Small intestine (tissue), 7 donors: ENCODE data around the gene A2M. TPM values are rescaled to one million over a fixed set of nuclear protein-coding genes. Genes with fewer than 3 reads are reported as not detected.
A peak's percentile ranks its signal among the peaks of the same experiment; 100 is the strongest.

ENCODE experiments used
- DNase-seq, 2 donors: peaks; one replicate each; pipeline versions ENCODE4 v3.0.0 to v3.0.0-alpha.2; 2013
- FAIRE-seq: peaks from 2 replicates; lab custom pipeline; 2012; peaks lifted over from hg19 to GRCh38; lab: Jason Lieb, UNC
- H3K27ac ChIP-seq, 3 donors: one replicate each; pipeline ENCODE4 v1.5.1; 2013; ENCODE audit warnings: low read length in 2 of 3, mild to moderate bottlenecking in 2 of 3, control low read depth in 1 of 3, inconsistent platforms in 1 of 3, low read depth in 1 of 3, moderate library complexity in 1 of 3
- H3K27me3 ChIP-seq, 3 donors: one replicate each; pipeline ENCODE4 v1.6.1; 2013; ENCODE audit warnings: low read length in 3 of 3, inconsistent platforms in 1 of 3; ENCODE audit not compliant: control insufficient read depth in 3 of 3, insufficient read depth in 3 of 3
- H3K36me3 ChIP-seq, 3 donors: one replicate each; pipeline ENCODE4 v1.6.1; 2013; ENCODE audit warnings: low read length in 3 of 3, inconsistent platforms in 1 of 3, low read depth in 1 of 3, mild to moderate bottlenecking in 1 of 3, moderate library complexity in 1 of 3; ENCODE audit not compliant: control insufficient read depth in 3 of 3, insufficient read depth in 2 of 3
- H3K4me1 ChIP-seq, 3 donors: one replicate each; pipeline ENCODE4 v1.6.1; 2013; ENCODE audit warnings: low read length in 2 of 3, inconsistent platforms in 1 of 3, low read depth in 1 of 3, mild to moderate bottlenecking in 1 of 3, moderate library complexity in 1 of 3; ENCODE audit not compliant: control insufficient read depth in 3 of 3, insufficient read depth in 2 of 3
- H3K4me3 ChIP-seq, 3 donors: one replicate each; pipeline ENCODE4 v1.5.1; 2013; ENCODE audit warnings: low read length in 3 of 3, control low read depth in 1 of 3, inconsistent platforms in 1 of 3, low read depth in 1 of 3, mild to moderate bottlenecking in 1 of 3, moderate library complexity in 1 of 3
- H3K9me3 ChIP-seq, 2 donors: one replicate each; pipeline ENCODE4 v1.6.1; 2013; ENCODE audit warnings: low read depth in 1 of 2, low read length in 1 of 2; ENCODE audit not compliant: control insufficient read depth in 2 of 2, insufficient read depth in 1 of 2
- WGBS, 3 donors: extraction: QIAGEN DNeasy Blood & Tissue Kit; methylation state at CpG; one replicate each; pipeline ENCODE4 v1.1.7; 2013; 5-methylcytosine and 5-hydroxymethylcytosine counted together
- polyA plus RNA-seq, 4 donors: library from polyadenylated mRNA; stranded (reverse) in 3 of 4; unstranded in 1 of 4; fragments of 200-250 nt in 3 of 4; fragments of 120-200 nt in 1 of 4; gene quantifications; one replicate each; pipeline versions ENCODE4 v1.2.1 to v1.2.3, GENCODE V29; 2013
- donor health status: healthy with polysubstance abuse.
- donor health status: control.
- donor health status: control.
- donor health status: Bipolar disorder and iron deficiency.
- donor health status: healthy.

Gene A2M
- polyA plus RNA-seq, 4 donors: 4.7 to 93.5 (median 42.1) TPM

GRCh38 chr12:9107542-9107873 is 8.2 kb downstream of the A2M start:
- no peak for DNase-seq
- Histone ChIP-seq H3K27ac (no peak overlapping the region), H3K9me3 (no peaks in the 10 kb centered on the region), H3K36me3 (peaks cover 0 to 3% (median 0%) of the 10 kb centered on the region in 3 donors), H3K4me1 (no peaks in the 10 kb centered on the region), H3K27me3 (no peaks in the 10 kb centered on the region), H3K4me3 (no peak overlapping the region)
- no peak for FAIRE-seq
- 84 to 99% (median 92%) methylated on average over 3 of the region's 3 CpGs for WGBS, 3 donors

- H3K4me3 ChIP-seq: no peak overlapping the region
- no peak for FAIRE-seq
- 87 to 92% (median 89%) methylated on average over 11 of the region's 11 CpGs for WGBS, 3 donors
- no peaks in the 10 kb centered on the region for H3K4me1 ChIP-seq
- DNase-seq: no peak
- peaks cover 0 to 3% (median 2%) of the 10 kb centered on the region in 3 donors for H3K36me3 ChIP-seq
- no peaks in the 10 kb centered on the region for H3K9me3 ChIP-seq
- H3K27me3 ChIP-seq: no peaks in the 10 kb centered on the region
- peak overlapping the region in 1 of 3 donors; percentile 38 for H3K27ac ChIP-seq
These were observed 8.8 kb downstream of the A2M start for GRCh38 chr12:9106610-9107541.

GRCh38 chr12:9106067-9106466 is 9.7 kb downstream of the A2M start:
- 70 to 84% (median 81%) methylated on average over 1 of the region's 1 CpG for WGBS, 3 donors
- H3K27me3 ChIP-seq: no peaks in the 10 kb centered on the region
- no peak for FAIRE-seq

GRCh38 chr12:9104767-9105423 is 10.8 kb downstream of the A2M start:
- H3K4me3 ChIP-seq: no peak overlapping the region
- peaks cover 0 to 3% (median 2%) of the 10 kb centered on the region in 3 donors for H3K36me3 ChIP-seq
- H3K4me1 ChIP-seq: no peaks in the 10 kb centered on the region
- DNase-seq (no peak), FAIRE-seq (no peak)
- H3K27ac ChIP-seq: no peak overlapping the region
- no peaks in the 10 kb centered on the region for H3K9me3 ChIP-seq
- H3K27me3 ChIP-seq: no peaks in the 10 kb centered on the region

More at GRCh38 chr12:9106067-9106466, 9.7 kb downstream of the A2M start:
- no peak for DNase-seq
- H3K9me3 ChIP-seq: no peaks in the 10 kb centered on the region
- H3K36me3 ChIP-seq: peaks cover 0 to 3% (median 2%) of the 10 kb centered on the region in 3 donors
- no peak overlapping the region for H3K4me3 ChIP-seq
- H3K4me1 ChIP-seq: no peaks in the 10 kb centered on the region
- H3K27ac ChIP-seq: no peak overlapping the region

- Histone ChIP-seq H3K27me3 (no peaks in the 10 kb centered on the region), H3K4me1 (no peaks in the 10 kb centered on the region), H3K27ac (no peak overlapping the region), H3K9me3 (no peaks in the 10 kb centered on the region), H3K36me3 (peaks cover 0 to 2% (median 0%) of the 10 kb centered on the region in 3 donors), H3K4me3 (no peak overlapping the region)
- WGBS, 3 donors: 66 to 67% (median 66%) methylated on average over 4 of the region's 4 CpGs
- FAIRE-seq (no peak), DNase-seq (no peak)
These were observed 11.6 kb downstream of the A2M start for GRCh38 chr12:9104087-9104486.

GRCh38 chr12:9103050-9103849 is 12.5 kb downstream of the A2M start:
- no peak overlapping the region for H3K4me3 ChIP-seq
- H3K27ac ChIP-seq: no peak overlapping the region
- WGBS, 3 donors: 72 to 81% (median 81%) methylated on average over 4 of the region's 4 CpGs
- H3K9me3 ChIP-seq: no peaks in the 10 kb centered on the region
- no peaks in the 10 kb centered on the region for H3K27me3 ChIP-seq
- DNase-seq: no peak
- H3K36me3 ChIP-seq: peaks cover 0 to 2% (median 0%) of the 10 kb centered on the region in 3 donors
- no peak for FAIRE-seq
- no peaks in the 10 kb centered on the region for H3K4me1 ChIP-seq

- Histone ChIP-seq H3K4me3 (no peak overlapping the region), H3K27ac (no peak overlapping the region), H3K27me3 (no peaks in the 10 kb centered on the region), H3K36me3 (peaks cover 0 to 2% (median 0%) of the 10 kb centered on the region in 3 donors), H3K9me3 (no peaks in the 10 kb centered on the region), H3K4me1 (no peaks in the 10 kb centered on the region)
- WGBS, 3 donors: 73 to 78% (median 75%) methylated on average over 8 of the region's 8 CpGs
- DNase-seq: no peak
- no peak for FAIRE-seq
These were observed 14.6 kb downstream of the A2M start for GRCh38 chr12:9101018-9101687.
